PFSK-1 (cell line): ENCODE results near the gene SINHCAF.

ENCODE experiments used
- FOXP2 ChIP-seq: optimal IDR thresholded peaks from 2 replicates; pipeline ENCODE3; 2011; ENCODE audit warnings: borderline replicate concordance, control low read depth, inconsistent platforms; ENCODE audit not compliant: insufficient read depth; ENCODE audit errors: extremely low read length, extremely low read depth
- POLR2AphosphoS5 ChIP-seq: IDR thresholded peaks from 2 replicates; pipeline ENCODE4 v1.6.1; 2012; ENCODE audit warnings: low read depth, mild to moderate bottlenecking, control low read depth, low read length, moderate library complexity
- SIN3A ChIP-seq: IDR thresholded peaks from 2 replicates; pipeline ENCODE4 v1.6.1; 2012; ENCODE audit warnings: mild to moderate bottlenecking, low read length, moderate library complexity, borderline replicate concordance; ENCODE audit not compliant: insufficient read depth
- TAF1 ChIP-seq: IDR thresholded peaks from 2 replicates; pipeline ENCODE4 v1.6.1; 2012; ENCODE audit warnings: low read length, control low read depth, borderline replicate concordance; ENCODE audit not compliant: insufficient read depth
- TF ChIP-seq, protein P1 (sequence below), 2 experiments: IDR thresholded peaks; 2 replicates each; pipeline versions ENCODE4 v1.6.1 to v1.8.0; 2011 to 2012; ENCODE audit warnings: low read depth in 2 of 2, low read length in 2 of 2, control low read depth in 1 of 2, inconsistent platforms in 1 of 2, mild to moderate bottlenecking in 1 of 2, moderate library complexity in 1 of 2; ENCODE audit not compliant: insufficient read depth in 1 of 2

SINHCAF gene

GRCh38 chr12:31267966-31268365 lies 58.0 kb downstream of the SINHCAF start:
- TF ChIP-seq, protein P1, sequence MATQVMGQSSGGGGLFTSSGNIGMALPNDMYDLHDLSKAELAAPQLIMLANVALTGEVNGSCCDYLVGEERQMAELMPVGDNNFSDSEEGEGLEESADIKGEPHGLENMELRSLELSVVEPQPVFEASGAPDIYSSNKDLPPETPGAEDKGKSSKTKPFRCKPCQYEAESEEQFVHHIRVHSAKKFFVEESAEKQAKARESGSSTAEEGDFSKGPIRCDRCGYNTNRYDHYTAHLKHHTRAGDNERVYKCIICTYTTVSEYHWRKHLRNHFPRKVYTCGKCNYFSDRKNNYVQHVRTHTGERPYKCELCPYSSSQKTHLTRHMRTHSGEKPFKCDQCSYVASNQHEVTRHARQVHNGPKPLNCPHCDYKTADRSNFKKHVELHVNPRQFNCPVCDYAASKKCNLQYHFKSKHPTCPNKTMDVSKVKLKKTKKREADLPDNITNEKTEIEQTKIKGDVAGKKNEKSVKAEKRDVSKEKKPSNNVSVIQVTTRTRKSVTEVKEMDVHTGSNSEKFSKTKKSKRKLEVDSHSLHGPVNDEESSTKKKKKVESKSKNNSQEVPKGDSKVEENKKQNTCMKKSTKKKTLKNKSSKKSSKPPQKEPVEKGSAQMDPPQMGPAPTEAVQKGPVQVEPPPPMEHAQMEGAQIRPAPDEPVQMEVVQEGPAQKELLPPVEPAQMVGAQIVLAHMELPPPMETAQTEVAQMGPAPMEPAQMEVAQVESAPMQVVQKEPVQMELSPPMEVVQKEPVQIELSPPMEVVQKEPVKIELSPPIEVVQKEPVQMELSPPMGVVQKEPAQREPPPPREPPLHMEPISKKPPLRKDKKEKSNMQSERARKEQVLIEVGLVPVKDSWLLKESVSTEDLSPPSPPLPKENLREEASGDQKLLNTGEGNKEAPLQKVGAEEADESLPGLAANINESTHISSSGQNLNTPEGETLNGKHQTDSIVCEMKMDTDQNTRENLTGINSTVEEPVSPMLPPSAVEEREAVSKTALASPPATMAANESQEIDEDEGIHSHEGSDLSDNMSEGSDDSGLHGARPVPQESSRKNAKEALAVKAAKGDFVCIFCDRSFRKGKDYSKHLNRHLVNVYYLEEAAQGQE (IDR thresholded peaks at IDR 0.05; ENCODE audit: insufficient read depth in 1 of 2, low read depth in 2 of 2, low read length in 2 of 2) = no peak
- TF ChIP-seq TAF1 (no peak), FOXP2 (no peak), SIN3A (no peak), POLR2AphosphoS5 (no peak)

GRCh38 chr12:31265722-31266121 lies 60.2 kb downstream of the SINHCAF start:
- TF ChIP-seq POLR2AphosphoS5 (no peak), TAF1 (no peak), SIN3A (no peak), FOXP2 (no peak)
- TF ChIP-seq, protein P1 (IDR thresholded peaks at IDR 0.05; ENCODE audit: insufficient read depth in 1 of 2, low read depth in 2 of 2, low read length in 2 of 2) = no peak

GRCh38 chr12:31263661-31264060 lies 62.3 kb downstream of the SINHCAF start:
- TF ChIP-seq SIN3A (no peak), TAF1 (no peak), FOXP2 (no peak), POLR2AphosphoS5 (no peak)
- TF ChIP-seq, protein P1 (IDR thresholded peaks at IDR 0.05; ENCODE audit: insufficient read depth in 1 of 2, low read depth in 2 of 2, low read length in 2 of 2) = no peak

DNA sequence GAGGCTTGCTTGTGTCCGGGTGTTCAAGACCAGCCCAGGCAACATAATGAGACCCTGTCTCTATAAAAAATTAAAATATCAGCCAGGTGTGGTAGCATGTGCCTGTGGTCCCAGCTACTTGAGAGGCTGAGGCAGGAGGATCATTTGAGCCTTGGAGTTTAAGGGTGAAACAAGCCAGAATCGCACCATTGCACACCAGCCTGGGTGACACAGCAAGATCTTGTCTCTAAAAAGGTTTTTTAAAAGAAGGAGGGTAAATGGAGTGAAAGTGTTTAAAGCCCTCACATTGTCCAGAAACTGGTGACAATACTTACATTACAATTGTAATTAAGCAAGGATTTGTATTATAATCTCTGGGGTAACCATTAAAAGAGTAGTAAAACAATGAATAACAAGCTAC lies 64.2 kb downstream of the SINHCAF start:
- TF ChIP-seq TAF1 (no peak), FOXP2 (no peak)
- TF ChIP-seq, protein P1 (IDR thresholded peaks at IDR 0.05; ENCODE audit: insufficient read depth in 1 of 2, low read depth in 2 of 2, low read length in 2 of 2) = no peak

DNA sequence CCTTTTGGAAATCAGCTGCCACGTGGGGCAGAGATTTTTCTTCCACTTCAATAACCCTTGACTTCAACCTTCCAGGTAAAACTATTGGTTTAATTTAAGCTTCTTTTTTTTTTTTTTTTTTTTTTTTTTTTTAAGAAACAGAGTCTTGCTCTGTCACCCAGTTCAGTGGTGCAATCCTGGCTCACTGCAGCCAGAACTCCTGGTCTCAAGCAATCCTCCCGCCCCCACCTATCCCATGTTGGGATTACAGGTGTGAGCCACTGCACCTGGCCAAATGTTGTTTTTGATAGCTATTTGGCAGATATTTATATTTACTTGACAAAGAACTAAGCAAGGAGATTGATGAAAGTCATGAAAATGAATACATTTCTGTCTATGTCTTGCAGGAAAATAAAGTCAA lies 65.1 kb downstream of the SINHCAF start:
- no peak for TF ChIP-seq TAF1
- no peak for TF ChIP-seq POLR2AphosphoS5
- TF ChIP-seq FOXP2 = no peak
- TF ChIP-seq, protein P1 (IDR thresholded peaks at IDR 0.05; ENCODE audit: insufficient read depth in 1 of 2, low read depth in 2 of 2, low read length in 2 of 2) = no peak
- TF ChIP-seq SIN3A = no peak
